Left ventricle myocardium inferior (tissue), 1 donor: ENCODE results near the gene IFT25. TPM values are rescaled to one million over a fixed set of nuclear protein-coding genes. Genes with fewer than 3 reads are reported as not detected.

Source experiments
- DNase-seq: peaks from one replicate; pipeline ENCODE4 v3.0.0-alpha.2; 2020
- H3K27ac ChIP-seq: fragments of 200-600 bp; replicated peaks from 2 replicates; pipeline ENCODE4 v1.8.0; 2021
- H3K27me3 ChIP-seq: fragments of 200-600 bp; 2 replicates; pipeline ENCODE4 v1.8.0; 2021; ENCODE audit warnings: low read depth
- H3K36me3 ChIP-seq: fragments of 200-600 bp; 2 replicates; pipeline ENCODE4 v1.8.0; 2021
- H3K4me1 ChIP-seq: fragments of 200-600 bp; 2 replicates; pipeline ENCODE4 v1.8.0; 2021
- H3K4me3 ChIP-seq: fragments of 200-600 bp; 2 replicates; pipeline ENCODE4 v1.8.0; 2021; ENCODE audit warnings: mild to moderate bottlenecking, moderate library complexity
- H3K9me3 ChIP-seq: fragments of 200-600 bp; replicated peaks from 2 replicates; pipeline ENCODE4 v1.8.0; 2021
- CTCF ChIP-seq: fragments of 200-600 bp; IDR thresholded peaks from 2 replicates; pipeline ENCODE4 v1.8.0; 2021; ENCODE audit warnings: antibody characterized with exemption, mild to moderate bottlenecking, borderline replicate concordance
- intact Hi-C: fragments of 100-400 bp; cut with micrococcal nuclease; formaldehyde crosslinking; loops from one replicate; pipeline ENCODE4 v1.11.0; 2022
- total RNA-seq: library from RNA; stranded (reverse); fragmentation: NEBNext Ultra II Directional; extraction: Animal tissue kit (Norgen Biotek cat#: 25700); gene quantifications from one replicate; pipeline ENCODE4 v1.2.1, GENCODE V29; 2021
- donor health status: DM: no; HTN: yes; CAD: no; lungs with severe emphysema.

Gene IFT25
- total RNA-seq, 1 donor from 2014 or later: 13.2 TPM

- peaks cover 89% of the 10 kb centered on the region for H3K36me3 ChIP-seq
- no peak for TF ChIP-seq CTCF
- H3K4me1 ChIP-seq: no peaks in the 10 kb centered on the region
- H3K27ac ChIP-seq: no peak overlapping the region
- H3K4me3 ChIP-seq: no peak overlapping the region
- no peaks in the 10 kb centered on the region for H3K9me3 ChIP-seq
- intact Hi-C loops: no loop called here
- H3K27me3 ChIP-seq: no peaks in the 10 kb centered on the region
- DNase-seq: no peak
Observed at GRCh38 chr1:53964109-53964508, 18.6 kb upstream of the IFT25 start.

- no peak for DNase-seq
- intact Hi-C loops: no loop called here
- TF ChIP-seq CTCF: no peak
Observed at GRCh38 chr1:53963460-53963859, 18.0 kb upstream of the IFT25 start.

DNA sequence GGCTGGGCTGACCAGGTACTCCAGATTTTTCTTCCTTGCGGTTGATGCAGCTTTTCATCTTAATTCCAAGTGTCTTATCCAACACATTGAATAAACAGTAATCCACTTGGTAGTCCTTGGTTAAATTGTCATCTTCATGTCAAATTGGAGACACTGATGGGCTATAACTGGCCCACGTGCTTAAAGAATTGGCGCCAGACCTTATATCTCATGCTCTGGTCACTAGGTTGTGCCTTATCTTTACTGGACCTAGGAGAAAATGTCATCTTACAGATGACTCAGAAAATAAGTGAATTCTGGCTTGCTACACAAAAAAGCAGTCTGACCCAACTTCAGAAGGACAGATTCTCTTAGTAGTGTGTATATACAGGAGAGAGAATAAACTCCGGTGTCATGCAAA lies 16.9 kb upstream of the IFT25 start:
- H3K36me3 ChIP-seq: peaks cover 80% of the 10 kb centered on the region
- TF ChIP-seq CTCF: no peak
- intact Hi-C loops: no loop called here

More at GRCh38 chr1:53963460-53963859, 18.0 kb upstream of the IFT25 start:
- Histone ChIP-seq H3K4me1 (no peaks in the 10 kb centered on the region), H3K36me3 (peaks cover 87% of the 10 kb centered on the region), H3K9me3 (no peaks in the 10 kb centered on the region), H3K27ac (no peak overlapping the region), H3K27me3 (no peaks in the 10 kb centered on the region), H3K4me3 (no peak overlapping the region)

DNA sequence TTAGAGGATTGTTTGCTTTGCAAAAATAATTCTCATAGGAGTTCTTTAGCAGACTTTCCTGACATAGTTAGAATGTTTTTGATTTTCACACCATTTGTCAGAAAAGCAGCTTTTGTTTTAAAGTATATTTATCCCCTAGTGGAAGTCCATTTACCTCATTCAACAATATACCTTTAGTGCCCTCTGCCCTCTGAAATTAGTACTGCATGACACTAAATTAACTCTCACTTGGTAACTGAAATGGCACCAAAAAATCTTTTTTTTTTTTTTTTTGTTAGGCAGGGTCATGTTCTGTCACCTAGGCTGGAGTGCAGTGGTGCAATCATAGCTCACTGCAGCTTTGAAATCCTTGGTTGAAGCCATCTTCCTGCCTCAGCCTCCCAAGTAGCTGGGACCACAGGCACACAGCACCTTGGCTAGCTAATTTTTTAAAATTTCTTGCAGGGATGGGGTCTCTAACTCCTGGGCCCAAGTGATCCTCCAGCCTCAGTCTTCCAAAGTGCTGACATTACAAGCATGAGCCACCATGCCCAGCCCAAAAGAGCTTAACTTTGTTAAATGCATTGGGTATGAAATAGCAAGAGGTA lies 14.3 kb upstream of the IFT25 start:
- DNase-seq: no peak
- Histone ChIP-seq H3K9me3 (no peaks in the 10 kb centered on the region), H3K27me3 (no peaks in the 10 kb centered on the region), H3K4me1 (peaks cover 14% of the 10 kb centered on the region), H3K4me3 (no peak overlapping the region), H3K36me3 (peaks cover 61% of the 10 kb centered on the region), H3K27ac (no peak overlapping the region)
- TF ChIP-seq CTCF: peak; percentile 65
- intact Hi-C loops: loop anchor here (10.0 kb wide), 1 partner anchor 85 kb away; no protein-coding TSS in a partner anchor

More for the DNA sequence above, 16.9 kb upstream of the IFT25 start:
- Histone ChIP-seq H3K27me3 (no peaks in the 10 kb centered on the region), H3K4me1 (peaks cover 3% of the 10 kb centered on the region), H3K27ac (no peak overlapping the region), H3K4me3 (no peak overlapping the region), H3K9me3 (no peaks in the 10 kb centered on the region)
- DNase-seq: no peak

GRCh38 chr1:53957194-53957818 lies 11.8 kb upstream of the IFT25 start:
- no peak for TF ChIP-seq CTCF
- Histone ChIP-seq H3K36me3 (peaks cover 57% of the 10 kb centered on the region), H3K9me3 (no peaks in the 10 kb centered on the region), H3K4me1 (peaks cover 19% of the 10 kb centered on the region), H3K27ac (peak overlapping the region; percentile 25), H3K27me3 (no peaks in the 10 kb centered on the region), H3K4me3 (no peak overlapping the region)
- DNase-seq: no peak
- intact Hi-C loops: loop anchor here (10.0 kb wide), 1 partner anchor 83 kb away; no protein-coding TSS in a partner anchor
